Left lung (tissue), 10 donors: ENCODE results near the gene VPS4A. TPM values are rescaled to one million over a fixed set of nuclear protein-coding genes. Genes with fewer than 3 reads are reported as not detected.
A peak's percentile ranks its signal among the peaks of the same experiment; 100 is the strongest.

Source experiments
- ATAC-seq: fragments of 200-7000 bp; cut with Tn5 transposase; one replicate; pipeline ENCODE4 v1.9.1; 2020; ENCODE audit warnings: moderate library complexity
- DNase-seq, 4 donors: peaks; one replicate each; pipeline ENCODE4 v3.0.0-alpha.2; 2013 to 2020
- H3K27ac ChIP-seq, 2 donors: fragments of 200-600 bp; sonication (generic) in 1 of 2; one replicate each; pipeline versions ENCODE4 v1.5.0 to v1.8.0; 2020 to 2021
- H3K27me3 ChIP-seq, 2 donors: fragments of 200-600 bp; sonication (generic) in 1 of 2; one replicate each; pipeline versions ENCODE4 v1.5.0 to v1.8.0; 2020 to 2021
- H3K36me3 ChIP-seq, 2 donors: fragments of 200-600 bp; sonication (generic) in 1 of 2; one replicate each; pipeline versions ENCODE4 v1.5.0 to v1.8.0; 2020 to 2021
- H3K4me1 ChIP-seq, 2 donors: fragments of 200-600 bp; one replicate each; pipeline ENCODE4 v1.8.0; 2021
- H3K4me3 ChIP-seq, 2 donors: fragments of 200-600 bp; sonication (generic) in 1 of 2; one replicate each; pipeline versions ENCODE4 v1.5.0 to v1.8.0; 2020 to 2021; ENCODE audit warnings: mild to moderate bottlenecking in 1 of 2
- H3K9me3 ChIP-seq, 2 donors: fragments of 200-600 bp; sonication (generic) in 1 of 2; one replicate each; pipeline versions ENCODE4 v1.5.0 to v1.8.0; 2020 to 2021
- CTCF ChIP-seq, 2 donors: fragments of 200-600 bp; sonication (generic) in 1 of 2; IDR thresholded peaks; one replicate each; pipeline versions ENCODE4 v1.5.0 to v1.8.0; 2021; ENCODE audit warnings: antibody characterized with exemption in 2 of 2
- intact Hi-C, 2 donors: fragments of 100-400 bp; cut with DNase I; formaldehyde crosslinking; loops; one replicate each; pipeline versions ENCODE4 v1.11.2 to v1.14.2; 2022
- polyA plus RNA-seq, 6 donors: library from polyadenylated mRNA; unstranded; fragments of 120-200 nt; gene quantifications; one replicate each; pipeline ENCODE4 v1.2.1, GENCODE V29; 2013; ENCODE audit not compliant: insufficient read length in 6 of 6
- total RNA-seq, 2 donors: library from RNA; stranded (reverse); fragmentation: NEBNext Ultra II Directional; extraction: Animal tissue kit (Norgen Biotek cat#: 25700); gene quantifications; one replicate each; pipeline ENCODE4 v1.2.1, GENCODE V29; 2021
- donor health status: DM: no; HTN: yes; CAD: no.
- donor health status: DM: no; HTN: no; CAD: no.

The VPS4A gene
- total and polyA plus RNA-seq, 8 donors: 20.6 to 54.9 (median 45.8) TPM

- Histone ChIP-seq H3K4me3 (peak overlapping the region; percentile 80 to 95), H3K9me3 (no peaks in the 10 kb centered on the region), H3K27ac (peak overlapping the region; percentile 83 to 97), H3K36me3 (peaks cover 0 to 57% of the 10 kb centered on the region in 2 donors), H3K27me3 (no peaks in the 10 kb centered on the region), H3K4me1 (peaks cover 23 to 39% of the 10 kb centered on the region in 2 donors)
- intact Hi-C loops: no loop called here
- DNase-seq (no peak), ATAC-seq (no peak)
- no peak for TF ChIP-seq CTCF (IDR thresholded peaks at IDR 0.05)
These were observed 29.0 kb downstream of the VPS4A start for GRCh38 chr16:69340095-69340644.

GRCh38 chr16:69344171-69344570 lies 33.0 kb downstream of the VPS4A start:
- intact Hi-C loops: no loop called here
- H3K36me3 ChIP-seq: peaks cover 0 to 50% of the 10 kb centered on the region in 2 donors
- H3K4me1 ChIP-seq: peaks cover 11 to 29% of the 10 kb centered on the region in 2 donors
- no peak for DNase-seq
- TF ChIP-seq CTCF (IDR thresholded peaks at IDR 0.05): no peak
- H3K9me3 ChIP-seq: no peaks in the 10 kb centered on the region
- no peaks in the 10 kb centered on the region for H3K27me3 ChIP-seq
- H3K27ac ChIP-seq: no peak overlapping the region
- ATAC-seq: no peak
- no peak overlapping the region for H3K4me3 ChIP-seq

- H3K9me3 ChIP-seq: no peaks in the 10 kb centered on the region
- TF ChIP-seq CTCF (IDR thresholded peaks at IDR 0.05): no peak
- no peaks in the 10 kb centered on the region for H3K27me3 ChIP-seq
- no peak overlapping the region for H3K27ac ChIP-seq
- H3K4me1 ChIP-seq: peaks cover 2 to 21% of the 10 kb centered on the region in 2 donors
- no peak overlapping the region for H3K4me3 ChIP-seq
- DNase-seq: no peak
- ATAC-seq: no peak
- intact Hi-C loops: no loop called here
- H3K36me3 ChIP-seq: peaks cover 0 to 59% of the 10 kb centered on the region in 2 donors
These were observed 34.8 kb downstream of the VPS4A start for GRCh38 chr16:69345923-69346322.

GRCh38 chr16:69346683-69347082 lies 35.5 kb downstream of the VPS4A start:
- H3K9me3 ChIP-seq: no peaks in the 10 kb centered on the region
- TF ChIP-seq CTCF (IDR thresholded peaks at IDR 0.05): no peak
- peaks cover 0 to 15% of the 10 kb centered on the region in 2 donors for H3K4me1 ChIP-seq
- no peak overlapping the region for H3K27ac ChIP-seq
- DNase-seq: no peak
- no peak overlapping the region for H3K4me3 ChIP-seq
- H3K36me3 ChIP-seq: peaks cover 0 to 56% of the 10 kb centered on the region in 2 donors
- no peaks in the 10 kb centered on the region for H3K27me3 ChIP-seq
- intact Hi-C loops: no loop called here
- no peak for ATAC-seq

GRCh38 chr16:69348222-69348621 lies 37.1 kb downstream of the VPS4A start:
- peaks cover 0 to 9% of the 10 kb centered on the region in 2 donors for H3K4me1 ChIP-seq
- H3K9me3 ChIP-seq: no peaks in the 10 kb centered on the region
- no peak for TF ChIP-seq CTCF (IDR thresholded peaks at IDR 0.05)
- H3K27ac ChIP-seq: no peak overlapping the region
- no peak for DNase-seq
- no peak for ATAC-seq
- H3K4me3 ChIP-seq: no peak overlapping the region
- peaks cover 0 to 52% of the 10 kb centered on the region in 2 donors for H3K36me3 ChIP-seq
- intact Hi-C loops: no loop called here
- H3K27me3 ChIP-seq: no peaks in the 10 kb centered on the region
